ENCODE results near the gene PREPL.

Gene PREPL

GRCh38 chr2:44347526-44347925 lies 13.8 kb downstream of the PREPL start:
- Histone ChIP-seq H3K36me3 (ENCODE audit: control insufficient read depth in 2 of 2, insufficient read depth in 1 of 2, low read length in 2 of 2) (peaks cover 12 to 16% of the 10 kb centered on the region in 2 experiments), H3K4me3 (ENCODE audit: low read depth, low read length) (no peak overlapping the region), H3K4me1 (ENCODE audit: control insufficient read depth, insufficient read depth, low read length) (no peaks in the 10 kb centered on the region), H3K9me3 (ENCODE audit: control insufficient read depth, insufficient read depth, low read depth, low read length) (no peaks in the 10 kb centered on the region), H3K27ac (ENCODE audit: extremely low read depth, low read depth, low read length) (no peak overlapping the region)
- TF ChIP-seq KLF10 (tag by site-specific recombination; IDR thresholded peaks at IDR 0.05) (no peak), ZNF16 (tag by site-specific recombination; IDR thresholded peaks at IDR 0.05; ENCODE audit: low read depth) (no peak), ZNF549 (tag by site-specific recombination; IDR thresholded peaks at IDR 0.05) (no peak), ZNF221 (tag by site-specific recombination; IDR thresholded peaks at IDR 0.05; ENCODE audit: borderline replicate concordance) (no peak), ZNF837 (tag by site-specific recombination; IDR thresholded peaks at IDR 0.05) (no peak), GLIS2 (tag by site-specific recombination; IDR thresholded peaks at IDR 0.05) (no peak), ZSCAN5A (tag by site-specific recombination; IDR thresholded peaks at IDR 0.05) (no peak), ZNF274 (IDR thresholded peaks at IDR 0.05; ENCODE audit: low read length) (no peak), ZNF274 (tag by site-specific recombination; IDR thresholded peaks at IDR 0.05; ENCODE audit: borderline replicate concordance) (no peak), ZNF2 (tag by site-specific recombination; IDR thresholded peaks at IDR 0.05) (no peak), ZBTB6 (tag by site-specific recombination; IDR thresholded peaks at IDR 0.05) (no peak)
- TF ChIP-seq, protein P1, sequence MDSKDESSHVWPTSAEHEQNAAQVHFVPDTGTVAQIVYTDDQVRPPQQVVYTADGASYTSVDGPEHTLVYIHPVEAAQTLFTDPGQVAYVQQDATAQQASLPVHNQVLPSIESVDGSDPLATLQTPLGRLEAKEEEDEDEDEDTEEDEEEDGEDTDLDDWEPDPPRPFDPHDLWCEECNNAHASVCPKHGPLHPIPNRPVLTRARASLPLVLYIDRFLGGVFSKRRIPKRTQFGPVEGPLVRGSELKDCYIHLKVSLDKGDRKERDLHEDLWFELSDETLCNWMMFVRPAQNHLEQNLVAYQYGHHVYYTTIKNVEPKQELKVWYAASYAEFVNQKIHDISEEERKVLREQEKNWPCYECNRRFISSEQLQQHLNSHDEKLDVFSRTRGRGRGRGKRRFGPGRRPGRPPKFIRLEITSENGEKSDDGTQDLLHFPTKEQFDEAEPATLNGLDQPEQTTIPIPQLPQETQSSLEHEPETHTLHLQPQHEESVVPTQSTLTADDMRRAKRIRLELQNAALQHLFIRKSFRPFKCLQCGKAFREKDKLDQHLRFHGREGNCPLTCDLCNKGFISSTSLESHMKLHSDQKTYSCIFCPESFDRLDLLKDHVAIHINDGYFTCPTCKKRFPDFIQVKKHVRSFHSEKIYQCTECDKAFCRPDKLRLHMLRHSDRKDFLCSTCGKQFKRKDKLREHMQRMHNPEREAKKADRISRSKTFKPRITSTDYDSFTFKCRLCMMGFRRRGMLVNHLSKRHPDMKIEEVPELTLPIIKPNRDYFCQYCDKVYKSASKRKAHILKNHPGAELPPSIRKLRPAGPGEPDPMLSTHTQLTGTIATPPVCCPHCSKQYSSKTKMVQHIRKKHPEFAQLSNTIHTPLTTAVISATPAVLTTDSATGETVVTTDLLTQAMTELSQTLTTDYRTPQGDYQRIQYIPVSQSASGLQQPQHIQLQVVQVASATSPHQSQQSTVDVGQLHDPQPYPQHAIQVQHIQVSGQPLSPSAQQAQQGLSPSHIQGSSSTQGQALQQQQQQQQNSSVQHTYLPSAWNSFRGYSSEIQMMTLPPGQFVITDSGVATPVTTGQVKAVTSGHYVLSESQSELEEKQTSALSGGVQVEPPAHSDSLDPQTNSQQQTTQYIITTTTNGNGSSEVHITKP (tag by site-specific recombination; IDR thresholded peaks at IDR 0.05), result no peak
- TF ChIP-seq, protein P2, sequence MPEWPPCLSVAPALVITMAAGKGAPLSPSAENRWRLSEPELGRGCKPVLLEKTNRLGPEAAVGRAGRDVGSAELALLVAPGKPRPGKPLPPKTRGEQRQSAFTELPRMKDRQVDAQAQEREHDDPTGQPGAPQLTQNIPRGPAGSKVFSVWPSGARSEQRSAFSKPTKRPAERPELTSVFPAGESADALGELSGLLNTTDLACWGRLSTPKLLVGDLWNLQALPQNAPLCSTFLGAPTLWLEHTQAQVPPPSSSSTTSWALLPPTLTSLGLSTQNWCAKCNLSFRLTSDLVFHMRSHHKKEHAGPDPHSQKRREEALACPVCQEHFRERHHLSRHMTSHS (tag by site-specific recombination; IDR thresholded peaks at IDR 0.05), result no peak
- POLR2A ChIA-PET, result interaction anchor here (1.6 to 1.7 kb wide), 2 partner anchors 11 to 14 kb away, joined by 5 read pairs; partner anchors contain the start of genes CAMKMT and PREPL
- CTCF ChIA-PET, result interaction anchor here (0.6 to 0.7 kb wide), 2 partner anchors 11 to 17 kb away, joined by 3 to 4 read pairs; no protein-coding TSS in a partner anchor

GRCh38 chr2:44342854-44343253 lies 18.4 kb downstream of the PREPL start:
- ChIA-PET CTCF (interaction anchor here (0.6 to 2.3 kb wide), 11 partner anchors 10 to 299 kb away, joined by 3 to 13 read pairs (median 5); no protein-coding TSS in a partner anchor), POLR2A (interaction anchor here (1.5 kb wide), 1 partner anchor 19 kb away, joined by 8 read pairs; the partner anchor contains the start of genes CAMKMT and PREPL)
- no peaks in the 10 kb centered on the region for H3K4me1 ChIP-seq (ENCODE audit: control insufficient read depth, insufficient read depth, low read length)
- H3K4me3 ChIP-seq (ENCODE audit: low read depth, low read length), result no peak overlapping the region
- TF ChIP-seq ZNF654 (tag by site-specific recombination; IDR thresholded peaks at IDR 0.05; ENCODE audit: low read depth) (0 out of 2 replicates have a peak, but pooled peaks have one; percentile 5), ZNF24 (tag by site-specific recombination; IDR thresholded peaks at IDR 0.05) (no peak), ZNF660 (tag by site-specific recombination; IDR thresholded peaks at IDR 0.05) (no peak), KLF16 (tag by site-specific recombination; IDR thresholded peaks at IDR 0.05) (no peak), ZSCAN30 (tag by site-specific recombination; IDR thresholded peaks at IDR 0.05) (no peak)
- H3K27ac ChIP-seq (ENCODE audit: extremely low read depth, low read depth, low read length), result no peak overlapping the region
- peaks cover 42 to 47% of the 10 kb centered on the region in 2 experiments for H3K36me3 ChIP-seq (ENCODE audit: control insufficient read depth in 2 of 2, insufficient read depth in 1 of 2, low read length in 2 of 2)
- no peaks in the 10 kb centered on the region for H3K9me3 ChIP-seq (ENCODE audit: control insufficient read depth, insufficient read depth, low read depth, low read length)
